BJ (cell line): ENCODE results near the gene GZMM. TPM values are rescaled to one million over a fixed set of nuclear protein-coding genes. Genes with fewer than 3 reads are reported as not detected.

Experiments
- CTCF ChIA-PET: fragments of 350-600 bp; formaldehyde crosslinking; extraction: SDS; loops from one replicate; lab custom pipeline; 2021; ENCODE audit warnings: antibody characterized with exemption, inconsistent platforms; lab: Yijun Ruan, JAX
- POLR2A ChIA-PET: fragments of 300-600 bp; sonication (Branson Sonifier 250); formaldehyde crosslinking; extraction: SDS; loops from one replicate; lab custom pipeline; 2021; ENCODE audit warnings: antibody characterized with exemption; lab: Charles Lee
- DNase-seq: peaks from one replicate; pipeline ENCODE4 v3.0.0-alpha.2; 2011; ENCODE audit warnings: low read depth
- H3K27me3 ChIP-seq: 2 replicates; pipeline ENCODE4 v1.6.0; 2011; ENCODE audit warnings: low read length; ENCODE audit not compliant: control insufficient read depth, insufficient read depth
- H3K36me3 ChIP-seq: 2 replicates; pipeline ENCODE4 v1.5.1; 2011; ENCODE audit warnings: low read length; ENCODE audit not compliant: control insufficient read depth, insufficient read depth
- H3K4me3 ChIP-seq: 2 replicates; pipeline ENCODE4 v1.5.1; 2011; ENCODE audit warnings: low read depth, mild to moderate bottlenecking, control low read depth, low read length
- polyA plus RNA-seq: library from polyadenylated mRNA; depleted of rRNA; stranded (reverse); fragments of >200 nt; gene quantifications from 2 replicates; pipeline ENCODE4 v1.2.3, GENCODE V29; 2011
- TF ChIP-seq, protein P1 (sequence below): IDR thresholded peaks from 2 replicates; pipeline ENCODE4 v1.5.1; 2011; ENCODE audit warnings: low read depth, mild to moderate bottlenecking, control low read depth, inconsistent platforms, low read length, moderate library complexity; ENCODE audit not compliant: insufficient read depth

GZMM gene
- polyA plus RNA-seq, 1 experiment: not detected

GRCh38 chr19:536031-536880 is 7.6 kb upstream of the GZMM start:
- no peak overlapping the region for H3K4me3 ChIP-seq
- no peaks in the 10 kb centered on the region for H3K27me3 ChIP-seq
- DNase-seq: no peak
- CTCF ChIA-PET: interaction anchor here (0.6 kb wide), 1 partner anchor 22 kb away, joined by 4 read pairs; no protein-coding TSS in a partner anchor
- H3K36me3 ChIP-seq: peaks cover 33% of the 10 kb centered on the region
- TF ChIP-seq, protein P1, sequence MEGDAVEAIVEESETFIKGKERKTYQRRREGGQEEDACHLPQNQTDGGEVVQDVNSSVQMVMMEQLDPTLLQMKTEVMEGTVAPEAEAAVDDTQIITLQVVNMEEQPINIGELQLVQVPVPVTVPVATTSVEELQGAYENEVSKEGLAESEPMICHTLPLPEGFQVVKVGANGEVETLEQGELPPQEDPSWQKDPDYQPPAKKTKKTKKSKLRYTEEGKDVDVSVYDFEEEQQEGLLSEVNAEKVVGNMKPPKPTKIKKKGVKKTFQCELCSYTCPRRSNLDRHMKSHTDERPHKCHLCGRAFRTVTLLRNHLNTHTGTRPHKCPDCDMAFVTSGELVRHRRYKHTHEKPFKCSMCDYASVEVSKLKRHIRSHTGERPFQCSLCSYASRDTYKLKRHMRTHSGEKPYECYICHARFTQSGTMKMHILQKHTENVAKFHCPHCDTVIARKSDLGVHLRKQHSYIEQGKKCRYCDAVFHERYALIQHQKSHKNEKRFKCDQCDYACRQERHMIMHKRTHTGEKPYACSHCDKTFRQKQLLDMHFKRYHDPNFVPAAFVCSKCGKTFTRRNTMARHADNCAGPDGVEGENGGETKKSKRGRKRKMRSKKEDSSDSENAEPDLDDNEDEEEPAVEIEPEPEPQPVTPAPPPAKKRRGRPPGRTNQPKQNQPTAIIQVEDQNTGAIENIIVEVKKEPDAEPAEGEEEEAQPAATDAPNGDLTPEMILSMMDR: no peak
- POLR2A ChIA-PET: no interaction called here

DNA sequence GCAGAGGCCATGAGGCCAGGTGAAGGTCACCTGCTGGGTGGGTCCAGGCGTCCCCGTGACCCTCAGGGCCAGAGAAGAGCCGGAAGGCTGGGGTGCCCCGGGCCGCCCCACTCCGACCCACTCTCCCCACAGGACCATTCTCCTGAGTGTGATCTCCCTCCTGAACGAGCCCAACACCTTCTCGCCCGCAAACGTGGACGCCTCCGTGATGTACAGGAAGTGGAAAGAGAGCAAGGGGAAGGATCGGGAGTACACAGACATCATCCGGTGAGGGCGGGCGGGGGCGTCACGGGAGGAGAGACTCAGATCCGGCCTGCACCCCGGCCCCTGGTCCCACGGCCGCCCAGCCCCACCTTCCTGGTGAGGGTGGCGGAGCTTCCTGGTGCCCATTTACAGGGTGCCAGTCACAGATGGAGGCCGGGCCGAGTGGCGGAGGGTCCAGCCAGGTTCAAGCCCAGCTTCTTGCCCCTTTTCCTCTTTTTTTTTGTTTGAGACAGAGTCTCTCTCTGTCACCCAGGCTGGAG is 6.9 kb upstream of the GZMM start:
- POLR2A ChIA-PET: no interaction called here

GRCh38 chr19:538641-539428 is 5.0 kb upstream of the GZMM start:
- Histone ChIP-seq H3K27me3 (no peaks in the 10 kb centered on the region), H3K36me3 (peaks cover 41% of the 10 kb centered on the region), H3K4me3 (no peak overlapping the region)
- ChIA-PET POLR2A (no interaction called here), CTCF (no interaction called here)
- DNase-seq: no peak
- TF ChIP-seq, protein P1: no peak

More for the DNA sequence above, 6.9 kb upstream of the GZMM start:
- TF ChIP-seq, protein P1: no peak
- CTCF ChIA-PET: no interaction called here
- no peak overlapping the region for H3K4me3 ChIP-seq
- DNase-seq: no peak
- H3K36me3 ChIP-seq: peaks cover 35% of the 10 kb centered on the region
- no peaks in the 10 kb centered on the region for H3K27me3 ChIP-seq

- ChIA-PET POLR2A (no interaction called here), CTCF (no interaction called here)
- H3K4me3 ChIP-seq: no peak overlapping the region
- TF ChIP-seq, protein P1: no peak
- DNase-seq: no peak
- H3K36me3 ChIP-seq: peaks cover 39% of the 10 kb centered on the region
- H3K27me3 ChIP-seq: no peaks in the 10 kb centered on the region
Measured at GRCh38 chr19:539429-540030, 4.3 kb upstream of the GZMM start.
